Lower leg skin (tissue), 4 donors: ENCODE results near the gene GPR4. TPM values are rescaled to one million over a fixed set of nuclear protein-coding genes. Genes with fewer than 3 reads are reported as not detected.
A peak's percentile ranks its signal among the peaks of the same experiment; 100 is the strongest.

ENCODE experiments used
- DNase-seq, 2 donors: peaks; one replicate each; pipeline ENCODE4 v3.0.0-alpha.2; 2019; ENCODE audit warnings: low spot score in 2 of 2
- H3K4me3 ChIP-seq: fragments of 200-600 bp; sonication (generic); 2 replicates; pipeline ENCODE4 v1.5.1; 2017; ENCODE audit warnings: mild to moderate bottlenecking, low read depth; ENCODE audit not compliant: poor library complexity, severe bottlenecking
- CTCF ChIP-seq, 3 donors: fragments of 450-650 bp; IDR thresholded peaks; one replicate each; pipeline ENCODE4 v1.5.1; 2016; ENCODE audit warnings: antibody characterized with exemption in 3 of 3, mild to moderate bottlenecking in 3 of 3, moderate library complexity in 2 of 3
- POLR2A ChIP-seq, 2 donors: fragments of 450-650 bp; IDR thresholded peaks; one replicate each; pipeline ENCODE4 v1.6.1; 2016 to 2017; ENCODE audit warnings: antibody characterized with exemption in 2 of 2, mild to moderate bottlenecking in 1 of 2, moderate library complexity in 1 of 2
- WGBS, 2 donors: methylation state at CpG; one replicate each; pipeline ENCODE4 v1.1.5; 2018; 5-methylcytosine and 5-hydroxymethylcytosine counted together
- intact Hi-C: fragments of 100-400 bp; cut with DNase I; formaldehyde crosslinking; loops from one replicate; pipeline ENCODE4 v1.15.0; 2023; ENCODE audit warnings: low total_unique reads
- total RNA-seq, 4 donors: library from RNA; depleted of rRNA; stranded (reverse); fragments of >200 nt; gene quantifications; one replicate each; pipeline ENCODE4 v1.1.0, GENCODE V29; 2016

GPR4 gene
- total RNA-seq, 4 donors from 2014 or later, result 0.34 to 1.0 (median 0.70) TPM

- 4 to 5% methylated on average over 45 to 51 of the region's 52 CpGs for WGBS, 2 donors
- no peak for TF ChIP-seq CTCF (IDR thresholded peaks at IDR 0.05)
- TF ChIP-seq POLR2A (IDR thresholded peaks at IDR 0.05), result no peak
- DNase-seq, result peak; percentile 32 to 91
- intact Hi-C loops, result no loop called here
- H3K4me3 ChIP-seq, result peak within 1 kb of the TSS; percentile 53
These were observed 37.1 kb upstream of the GPR4 start, which contains the start of gene EML2 for GRCh38 chr19:45638930-45639729. TSS of gene EML2 (minus strand) at chr19:45639397. CDS start at chr19:45639376, 21 bp downstream.

GRCh38 chr19:45637890-45638667 lies 36.1 kb upstream of the GPR4 start:
- no peak for TF ChIP-seq POLR2A (IDR thresholded peaks at IDR 0.05)
- TF ChIP-seq CTCF (IDR thresholded peaks at IDR 0.05), result no peak
- WGBS, 2 donors, result 57 to 58% methylated on average over 19 of the region's 19 CpGs
- no peak overlapping the region for H3K4me3 ChIP-seq
- no peak for DNase-seq
- intact Hi-C loops, result no loop called here

- 65 to 70% methylated on average over 2 of the region's 2 CpGs for WGBS, 2 donors
These were observed 34.9 kb upstream of the GPR4 start for GRCh38 chr19:45636902-45637301.

GRCh38 chr19:45636275-45636674 lies 34.3 kb upstream of the GPR4 start:
- 83 to 86% methylated on average over 1 of the region's 1 CpG for WGBS, 2 donors
- no peak for DNase-seq
- TF ChIP-seq POLR2A (IDR thresholded peaks at IDR 0.05) (no peak), CTCF (IDR thresholded peaks at IDR 0.05) (no peak)
- intact Hi-C loops, result no loop called here
- no peak overlapping the region for H3K4me3 ChIP-seq

More at GRCh38 chr19:45636902-45637301, 34.9 kb upstream of the GPR4 start:
- DNase-seq, result no peak
- no peak overlapping the region for H3K4me3 ChIP-seq
- no peak for TF ChIP-seq POLR2A (IDR thresholded peaks at IDR 0.05)
- no peak for TF ChIP-seq CTCF (IDR thresholded peaks at IDR 0.05)
- intact Hi-C loops, result no loop called here

- H3K4me3 ChIP-seq, result no peak overlapping the region
- intact Hi-C loops, result no loop called here
- TF ChIP-seq POLR2A (IDR thresholded peaks at IDR 0.05) (no peak), CTCF (IDR thresholded peaks at IDR 0.05) (no peak)
- WGBS, 2 donors, result 49% methylated on average over 26 to 27 of the region's 27 CpGs
- DNase-seq, result peak; percentile 77 to 90
These were observed 30.6 kb upstream of the GPR4 start for GRCh38 chr19:45632468-45633196.
